Esophagus muscularis mucosa (tissue), 4 donors: Measurements from ENCODE around the gene C12orf75. TPM values are rescaled to one million over a fixed set of nuclear protein-coding genes. Genes with fewer than 3 reads are reported as not detected.
"Not testable (repeated sequence)": the region's sequence is repeated elsewhere in the genome, so short reads cannot be mapped to it uniquely, and the experiment has no call there.

Source experiments
- DNase-seq: peaks from one replicate; pipeline ENCODE4 v3.0.0-alpha.2; 2017; ENCODE audit errors: extremely low spot score
- H3K27ac ChIP-seq, 4 donors: fragments of 200-600 bp; sonication (generic); replicated peaks in 1 of 4; 1 replicate in 3 of 4; 2 replicates in 1 of 4; pipeline ENCODE4 v1.5.1; 2016 to 2019; ENCODE audit warnings: mild to moderate bottlenecking in 1 of 4
- H3K27me3 ChIP-seq, 4 donors: fragments of 200-600 bp; sonication (generic); one replicate each; pipeline versions ENCODE4 v1.5.1 to v1.6.0; 2016 to 2019
- H3K36me3 ChIP-seq, 4 donors: fragments of 200-600 bp; sonication (generic); one replicate each; pipeline ENCODE4 v1.5.1; 2016 to 2019
- H3K4me1 ChIP-seq, 4 donors: fragments of 200-600 bp; sonication (generic); one replicate each; pipeline ENCODE4 v1.5.1; 2016 to 2019
- H3K4me3 ChIP-seq, 4 donors: fragments of 200-600 bp; sonication (generic); 1 replicate in 2 of 4; 2 replicates in 2 of 4; pipeline ENCODE4 v1.5.1; 2016 to 2019; ENCODE audit warnings: mild to moderate bottlenecking in 4 of 4, moderate library complexity in 1 of 4
- H3K9me3 ChIP-seq, 4 donors: fragments of 200-600 bp; sonication (generic); 1 replicate in 3 of 4; 2 replicates in 1 of 4; pipeline ENCODE4 v1.5.1; 2016 to 2019
- EP300 ChIP-seq: sonication (generic); formaldehyde crosslinking; IDR thresholded peaks from one replicate; pipeline ENCODE4 v1.6.1; 2017; ENCODE audit warnings: antibody characterized with exemption
- POLR2A ChIP-seq: fragments of 450-650 bp; IDR thresholded peaks from one replicate; pipeline ENCODE4 v1.6.1; 2017; ENCODE audit warnings: antibody characterized with exemption, moderate library complexity, mild to moderate bottlenecking, low read depth
- POLR2AphosphoS5 ChIP-seq, 2 donors: sonication (generic); formaldehyde crosslinking; IDR thresholded peaks; one replicate each; pipeline ENCODE4 v1.6.1; 2017; ENCODE audit warnings: antibody characterized with exemption in 2 of 2
- WGBS: methylation state at CpG from one replicate; pipeline ENCODE4 v1.1.5; 2018; 5-methylcytosine and 5-hydroxymethylcytosine counted together
- intact Hi-C: fragments of 100-400 bp; cut with DNase I; formaldehyde crosslinking; loops from one replicate; pipeline ENCODE4 v1.15.1; 2023
- total RNA-seq, 4 donors: library from RNA; depleted of rRNA; stranded (reverse); fragments of >200 nt; gene quantifications; one replicate each; pipeline versions ENCODE4 v1.1.0 to v1.2.1, GENCODE V29; 2016
- TF ChIP-seq, protein P1 (sequence below), 3 experiments: fragments of 200-600 bp in 2 of 3; fragments of 450-650 bp in 1 of 3; sonication (generic) in 2 of 3; IDR thresholded peaks; one replicate each; pipeline ENCODE4 v1.5.1; 2017 to 2019; ENCODE audit warnings: antibody characterized with exemption in 3 of 3, mild to moderate bottlenecking in 2 of 3, moderate library complexity in 1 of 3

The C12orf75 gene
- total RNA-seq, 4 donors from 2014 or later: 0.83 to 3.1 (median 2.8) TPM

- no peak for DNase-seq
- TF ChIP-seq POLR2A: no peak
- TF ChIP-seq POLR2AphosphoS5 (IDR thresholded peaks at IDR 0.05): no peak
- TF ChIP-seq, protein P1, sequence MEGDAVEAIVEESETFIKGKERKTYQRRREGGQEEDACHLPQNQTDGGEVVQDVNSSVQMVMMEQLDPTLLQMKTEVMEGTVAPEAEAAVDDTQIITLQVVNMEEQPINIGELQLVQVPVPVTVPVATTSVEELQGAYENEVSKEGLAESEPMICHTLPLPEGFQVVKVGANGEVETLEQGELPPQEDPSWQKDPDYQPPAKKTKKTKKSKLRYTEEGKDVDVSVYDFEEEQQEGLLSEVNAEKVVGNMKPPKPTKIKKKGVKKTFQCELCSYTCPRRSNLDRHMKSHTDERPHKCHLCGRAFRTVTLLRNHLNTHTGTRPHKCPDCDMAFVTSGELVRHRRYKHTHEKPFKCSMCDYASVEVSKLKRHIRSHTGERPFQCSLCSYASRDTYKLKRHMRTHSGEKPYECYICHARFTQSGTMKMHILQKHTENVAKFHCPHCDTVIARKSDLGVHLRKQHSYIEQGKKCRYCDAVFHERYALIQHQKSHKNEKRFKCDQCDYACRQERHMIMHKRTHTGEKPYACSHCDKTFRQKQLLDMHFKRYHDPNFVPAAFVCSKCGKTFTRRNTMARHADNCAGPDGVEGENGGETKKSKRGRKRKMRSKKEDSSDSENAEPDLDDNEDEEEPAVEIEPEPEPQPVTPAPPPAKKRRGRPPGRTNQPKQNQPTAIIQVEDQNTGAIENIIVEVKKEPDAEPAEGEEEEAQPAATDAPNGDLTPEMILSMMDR (IDR thresholded peaks at IDR 0.05): no peak
- TF ChIP-seq EP300: no peak
- intact Hi-C loops: no loop called here
- Histone ChIP-seq H3K36me3 (no peaks in the 10 kb centered on the region), H3K27ac (no peak overlapping the region), H3K4me1 (no peaks in the 10 kb centered on the region), H3K27me3 (no peaks in the 10 kb centered on the region), H3K4me3 (no peak overlapping the region), H3K9me3 (peaks cover 0 to 14% (median 11%) of the 10 kb centered on the region in 4 donors)
- 87% methylated on average over 2 of the region's 2 CpGs for WGBS
These were observed 10.5 kb downstream of the C12orf75 start for GRCh38 chr12:105341010-105341409.

- H3K4me1 ChIP-seq, H3K27ac ChIP-seq, H3K4me3 ChIP-seq, H3K27me3 ChIP-seq, H3K36me3 ChIP-seq, DNase-seq, intact Hi-C loops: not testable (repeated sequence)
- WGBS: 100% methylated on average over 1 of the region's 1 CpG
- peaks cover 0 to 14% (median 11%) of the 10 kb centered on the region in 4 donors for H3K9me3 ChIP-seq
These were observed 11.1 kb downstream of the C12orf75 start for GRCh38 chr12:105341620-105342019.

DNA sequence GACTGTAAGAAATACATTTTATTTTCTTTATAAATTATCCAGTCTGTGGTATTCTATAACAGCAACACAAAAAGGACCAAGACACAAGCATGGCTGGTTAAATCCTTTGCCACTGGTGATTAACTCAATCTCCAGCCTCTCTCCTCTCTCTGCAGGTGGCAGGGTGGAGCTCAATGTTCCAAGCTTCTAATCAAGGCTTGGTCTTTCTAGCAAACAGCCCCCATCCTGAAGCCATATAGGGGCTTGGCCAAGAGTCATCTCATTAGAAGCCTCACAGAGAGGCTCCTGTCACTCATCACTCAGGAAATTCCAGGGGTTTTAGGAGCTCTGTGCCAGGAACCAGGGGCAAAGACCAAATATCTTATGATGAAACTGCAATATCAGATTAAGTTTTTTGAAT is 12.0 kb downstream of the C12orf75 start:
- no peaks in the 10 kb centered on the region for H3K4me1 ChIP-seq
- no peak for DNase-seq
- intact Hi-C loops: no loop called here
- H3K36me3 ChIP-seq: no peaks in the 10 kb centered on the region
- H3K27ac ChIP-seq: no peak overlapping the region
- H3K27me3 ChIP-seq: no peaks in the 10 kb centered on the region
- no peak overlapping the region for H3K4me3 ChIP-seq
- TF ChIP-seq, protein P1 (IDR thresholded peaks at IDR 0.05): no peak
- no peak for TF ChIP-seq POLR2A
- TF ChIP-seq POLR2AphosphoS5 (IDR thresholded peaks at IDR 0.05): no peak
- no peak for TF ChIP-seq EP300
- peaks cover 0 to 14% (median 11%) of the 10 kb centered on the region in 4 donors for H3K9me3 ChIP-seq

- Histone ChIP-seq H3K4me1 (no peaks in the 10 kb centered on the region), H3K4me3 (no peak overlapping the region), H3K27ac (no peak overlapping the region), H3K36me3 (no peaks in the 10 kb centered on the region), H3K9me3 (peaks cover 0 to 14% (median 11%) of the 10 kb centered on the region in 4 donors), H3K27me3 (no peaks in the 10 kb centered on the region)
- intact Hi-C loops: no loop called here
- WGBS: 83% methylated on average over 1 of the region's 1 CpG
- TF ChIP-seq POLR2A (no peak), EP300 (no peak), POLR2AphosphoS5 (IDR thresholded peaks at IDR 0.05) (no peak)
- TF ChIP-seq, protein P1 (IDR thresholded peaks at IDR 0.05): no peak
- no peak for DNase-seq
These were observed 13.3 kb downstream of the C12orf75 start for GRCh38 chr12:105343836-105344235.

DNA sequence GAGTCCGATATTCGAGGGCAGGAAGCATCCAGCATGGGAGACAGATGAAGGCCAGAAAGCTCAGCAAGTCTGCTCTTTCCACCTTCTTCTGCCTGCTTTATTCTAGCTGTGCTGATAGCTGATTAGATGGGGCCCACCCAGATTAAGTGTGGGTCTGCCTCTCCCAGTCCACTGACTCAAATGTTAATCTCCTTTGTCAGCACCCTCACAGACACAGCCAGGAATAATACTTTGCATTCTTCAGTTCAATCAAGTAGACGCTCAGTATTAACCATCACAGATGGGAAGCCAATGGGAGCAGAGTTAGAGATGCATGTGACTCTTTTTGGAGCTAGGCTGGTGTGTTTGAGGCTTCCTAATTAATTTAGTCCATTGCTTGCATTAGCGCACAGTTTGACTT is 17.0 kb downstream of the C12orf75 start:
- DNase-seq: no peak
- Histone ChIP-seq H3K27me3 (no peaks in the 10 kb centered on the region), H3K4me3 (no peak overlapping the region), H3K4me1 (no peaks in the 10 kb centered on the region), H3K9me3 (no peaks in the 10 kb centered on the region), H3K27ac (no peak overlapping the region), H3K36me3 (no peaks in the 10 kb centered on the region)
- no peak for TF ChIP-seq POLR2AphosphoS5 (IDR thresholded peaks at IDR 0.05)
- TF ChIP-seq EP300: no peak
- no peak for TF ChIP-seq POLR2A
- TF ChIP-seq, protein P1 (IDR thresholded peaks at IDR 0.05): no peak
- intact Hi-C loops: no loop called here
- WGBS: 91% methylated on average over 2 of the region's 4 CpGs
